Spleen (tissue), 7 donors: ENCODE results near the gene LGALS7.

Experiments used
- POLR2A ChIP-seq, 3 donors: fragments of 450-650 bp; IDR thresholded peaks; one replicate each; pipeline ENCODE4 v1.5.1; 2017; ENCODE audit warnings: antibody characterized with exemption in 3 of 3, mild to moderate bottlenecking in 1 of 3
- POLR2AphosphoS5 ChIP-seq, 3 donors: sonication (generic); formaldehyde crosslinking; IDR thresholded peaks; one replicate each; pipeline ENCODE4 v1.5.1; 2017; ENCODE audit warnings: antibody characterized with exemption in 3 of 3
- TF ChIP-seq, protein P1 (sequence below), 11 experiments: fragments of 200-600 bp in 7 of 11; fragments of 450-650 bp in 4 of 11; sonication (generic) in 4 of 11; IDR thresholded peaks in 8 of 11; conservative IDR thresholded peaks in 3 of 11; 1 replicate in 7 of 11; 2 replicates in 4 of 11; pipeline versions ENCODE4 v1.4.0 to v1.8.0; 2016 to 2021; ENCODE audit warnings: antibody characterized with exemption in 11 of 11, inconsistent platforms in 4 of 11, mild to moderate bottlenecking in 1 of 11
- donor health status: DM: no; HTN: no; CAD: no; lungs with moderate emphysema.
- donor health status: DM: no; HTN: no; CAD: no.
- donor health status: DM: no; HTN: no; CAD: no.

GRCh38 chr19:38813323-38813722 is 40.0 kb upstream of the LGALS7 start:
- TF ChIP-seq POLR2A (IDR thresholded peaks at IDR 0.05) (no peak), POLR2AphosphoS5 (IDR thresholded peaks at IDR 0.05) (no peak)
- TF ChIP-seq, protein P1, sequence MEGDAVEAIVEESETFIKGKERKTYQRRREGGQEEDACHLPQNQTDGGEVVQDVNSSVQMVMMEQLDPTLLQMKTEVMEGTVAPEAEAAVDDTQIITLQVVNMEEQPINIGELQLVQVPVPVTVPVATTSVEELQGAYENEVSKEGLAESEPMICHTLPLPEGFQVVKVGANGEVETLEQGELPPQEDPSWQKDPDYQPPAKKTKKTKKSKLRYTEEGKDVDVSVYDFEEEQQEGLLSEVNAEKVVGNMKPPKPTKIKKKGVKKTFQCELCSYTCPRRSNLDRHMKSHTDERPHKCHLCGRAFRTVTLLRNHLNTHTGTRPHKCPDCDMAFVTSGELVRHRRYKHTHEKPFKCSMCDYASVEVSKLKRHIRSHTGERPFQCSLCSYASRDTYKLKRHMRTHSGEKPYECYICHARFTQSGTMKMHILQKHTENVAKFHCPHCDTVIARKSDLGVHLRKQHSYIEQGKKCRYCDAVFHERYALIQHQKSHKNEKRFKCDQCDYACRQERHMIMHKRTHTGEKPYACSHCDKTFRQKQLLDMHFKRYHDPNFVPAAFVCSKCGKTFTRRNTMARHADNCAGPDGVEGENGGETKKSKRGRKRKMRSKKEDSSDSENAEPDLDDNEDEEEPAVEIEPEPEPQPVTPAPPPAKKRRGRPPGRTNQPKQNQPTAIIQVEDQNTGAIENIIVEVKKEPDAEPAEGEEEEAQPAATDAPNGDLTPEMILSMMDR (IDR thresholded peaks at IDR 0.05 in 8 of 11, conservative IDR thresholded peaks at IDR 0.05 in 3 of 11), result no peak
